H1 (cell line): ENCODE data around the gene ARMC10. TPM values are rescaled to one million over a fixed set of nuclear protein-coding genes. Genes with fewer than 3 reads are reported as not detected.

ENCODE experiments used
- KDM1A ChIP-seq: fragments of 200-600, 300-600 bp; sonication (generic); IDR thresholded peaks from 2 replicates; pipeline ENCODE4 v1.7.1; 2016; ENCODE audit warnings: mild to moderate bottlenecking, low read length, borderline replicate concordance
- SUZ12 ChIP-seq: fragments of 200-600 bp; sonication (generic); IDR thresholded peaks from 2 replicates; pipeline ENCODE4 v1.6.1; 2012; ENCODE audit warnings: mild to moderate bottlenecking, inconsistent platforms, low read length, moderate library complexity, mixed read lengths
- polyA plus RNA-seq, 7 experiments: library from polyadenylated mRNA; depleted of rRNA in 3 of 7; stranded (reverse) in 5 of 7; unstranded in 2 of 7; fragments of >200 nt in 5 of 7; fragments of 200-250 nt in 2 of 7; gene quantifications; 1 replicate in 5 of 7; 2 replicates in 1 of 7; 4 replicates in 1 of 7; pipeline versions ENCODE4 v1.2.1 to v1.2.3, GENCODE V29; 2011 to 2013; ENCODE audit warnings: missing spikeins in 2 of 7, mixed read lengths in 2 of 7
- total RNA-seq: library from RNA; stranded (reverse); fragmentation: NEBNext Ultra II Directional; extraction: Animal tissue kit (Norgen Biotek cat#: 25700); gene quantifications from 2 replicates; pipeline ENCODE4 v1.2.1, GENCODE V29; 2021

ARMC10 gene
- total and polyA plus RNA-seq, 2 of the 8 experiments (the other 6 are each of a cell fraction or from before 2014, with no cell fraction given) = 16.4 to 44.3 TPM

DNA sequence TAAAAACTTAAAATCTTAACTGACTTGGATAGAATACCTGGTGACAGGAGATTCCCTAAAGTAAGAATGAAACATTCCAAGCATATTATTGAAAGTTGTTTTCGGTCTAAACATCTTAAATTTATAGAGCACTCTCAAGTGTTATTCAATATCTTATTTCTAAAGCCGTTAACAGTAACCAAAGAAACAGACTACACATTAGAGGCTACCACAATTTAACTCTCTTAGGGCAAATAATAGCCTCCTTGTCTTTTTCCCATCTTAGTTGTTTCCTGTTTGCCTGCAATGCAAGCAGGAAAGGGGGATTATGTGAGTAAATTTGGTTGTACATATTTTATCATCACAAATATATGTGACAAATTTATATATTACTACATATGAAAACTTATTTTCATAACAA, 42.5 kb downstream of the ARMC10 start (continued):
- TF ChIP-seq SUZ12 (no peak), KDM1A (no peak)
